Bronchial epithelial cell (primary cell): ENCODE results near the gene WARS2. TPM values are rescaled to one million over a fixed set of nuclear protein-coding genes. Genes with fewer than 3 reads are reported as not detected.

Experiments
- DNase-seq: peaks from one replicate; pipeline ENCODE4 v3.0.0-alpha.2; 2010; ENCODE audit warnings: low read depth
- FAIRE-seq: peaks from 2 replicates; lab custom pipeline; 2011; peaks lifted over from hg19 to GRCh38; lab: Jason Lieb, UNC
- H3K27me3 ChIP-seq: 2 replicates; pipeline ENCODE4 v1.5.1; 2011; ENCODE audit warnings: low read length; ENCODE audit not compliant: control insufficient read depth, insufficient read depth
- H3K36me3 ChIP-seq: 2 replicates; pipeline ENCODE4 v1.5.1; 2011; ENCODE audit warnings: low read length; ENCODE audit not compliant: control insufficient read depth, insufficient read depth
- H3K4me3 ChIP-seq: 2 replicates; pipeline ENCODE4 v1.5.1; 2011; ENCODE audit warnings: mild to moderate bottlenecking, low read depth, low read length, control low read depth
- total RNA-seq: library from RNA; depleted of rRNA; stranded (reverse); fragments of >200 nt; gene quantifications from 2 replicates; pipeline ENCODE4 v1.2.1, GENCODE V29; 2014
- TF ChIP-seq, protein P1 (sequence below): IDR thresholded peaks from 2 replicates; pipeline ENCODE4 v1.5.1; 2011; ENCODE audit warnings: mild to moderate bottlenecking, moderate library complexity, low read length, control low read depth, inconsistent platforms; ENCODE audit not compliant: insufficient read depth, severe bottlenecking

WARS2 gene
- total RNA-seq, 1 donor from 2014 or later = 15.3 TPM

DNA sequence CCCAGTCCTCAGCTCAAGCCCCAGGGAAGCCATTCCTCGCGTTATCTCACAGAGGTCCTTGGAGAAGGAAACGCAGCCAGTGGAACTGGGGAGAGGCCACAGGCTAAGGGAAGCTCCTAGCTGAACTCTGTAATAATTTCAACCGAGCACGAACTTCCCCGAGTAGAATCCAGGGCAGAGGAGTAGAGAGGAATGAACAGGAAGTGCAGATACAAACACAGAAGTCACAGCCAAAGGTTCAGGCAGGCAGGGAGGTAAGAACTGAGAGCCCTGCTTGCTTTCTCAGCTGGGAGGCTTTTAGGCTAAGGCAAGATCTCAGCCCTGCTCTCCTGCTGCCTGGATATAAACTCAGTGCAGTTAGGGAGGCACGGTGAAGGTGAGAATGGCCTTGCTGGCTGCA, 23.7 kb downstream of the WARS2 start:
- no peak for FAIRE-seq
- H3K36me3 ChIP-seq = no peaks in the 10 kb centered on the region

DNA sequence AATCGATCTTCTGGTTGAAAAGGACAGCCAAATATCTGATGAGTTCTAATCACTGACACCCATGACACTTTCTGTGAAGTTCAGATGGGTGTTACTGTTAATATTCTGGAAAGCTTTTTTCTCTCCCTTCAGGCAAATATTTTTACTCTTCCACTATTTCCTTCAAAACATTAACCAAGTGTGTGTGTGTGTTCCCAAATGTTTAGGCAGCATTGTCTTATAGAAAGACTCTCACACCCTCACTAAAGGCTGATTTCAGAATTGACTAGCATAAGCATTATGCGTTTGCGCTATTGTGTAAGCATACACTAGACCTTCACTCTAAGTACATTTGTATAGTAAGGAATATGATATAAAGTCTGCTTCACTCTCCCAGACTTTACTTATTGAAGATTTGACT, 24.7 kb downstream of the WARS2 start:
- TF ChIP-seq, protein P1, sequence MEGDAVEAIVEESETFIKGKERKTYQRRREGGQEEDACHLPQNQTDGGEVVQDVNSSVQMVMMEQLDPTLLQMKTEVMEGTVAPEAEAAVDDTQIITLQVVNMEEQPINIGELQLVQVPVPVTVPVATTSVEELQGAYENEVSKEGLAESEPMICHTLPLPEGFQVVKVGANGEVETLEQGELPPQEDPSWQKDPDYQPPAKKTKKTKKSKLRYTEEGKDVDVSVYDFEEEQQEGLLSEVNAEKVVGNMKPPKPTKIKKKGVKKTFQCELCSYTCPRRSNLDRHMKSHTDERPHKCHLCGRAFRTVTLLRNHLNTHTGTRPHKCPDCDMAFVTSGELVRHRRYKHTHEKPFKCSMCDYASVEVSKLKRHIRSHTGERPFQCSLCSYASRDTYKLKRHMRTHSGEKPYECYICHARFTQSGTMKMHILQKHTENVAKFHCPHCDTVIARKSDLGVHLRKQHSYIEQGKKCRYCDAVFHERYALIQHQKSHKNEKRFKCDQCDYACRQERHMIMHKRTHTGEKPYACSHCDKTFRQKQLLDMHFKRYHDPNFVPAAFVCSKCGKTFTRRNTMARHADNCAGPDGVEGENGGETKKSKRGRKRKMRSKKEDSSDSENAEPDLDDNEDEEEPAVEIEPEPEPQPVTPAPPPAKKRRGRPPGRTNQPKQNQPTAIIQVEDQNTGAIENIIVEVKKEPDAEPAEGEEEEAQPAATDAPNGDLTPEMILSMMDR = no peak
- Histone ChIP-seq H3K27me3 (no peaks in the 10 kb centered on the region), H3K36me3 (no peaks in the 10 kb centered on the region), H3K4me3 (no peak overlapping the region)
- DNase-seq (no peak), FAIRE-seq (no peak)

More for the DNA sequence above, 23.7 kb downstream of the WARS2 start:
- no peak for DNase-seq
- H3K4me3 ChIP-seq = no peak overlapping the region
- TF ChIP-seq, protein P1 = no peak
- no peaks in the 10 kb centered on the region for H3K27me3 ChIP-seq

DNA sequence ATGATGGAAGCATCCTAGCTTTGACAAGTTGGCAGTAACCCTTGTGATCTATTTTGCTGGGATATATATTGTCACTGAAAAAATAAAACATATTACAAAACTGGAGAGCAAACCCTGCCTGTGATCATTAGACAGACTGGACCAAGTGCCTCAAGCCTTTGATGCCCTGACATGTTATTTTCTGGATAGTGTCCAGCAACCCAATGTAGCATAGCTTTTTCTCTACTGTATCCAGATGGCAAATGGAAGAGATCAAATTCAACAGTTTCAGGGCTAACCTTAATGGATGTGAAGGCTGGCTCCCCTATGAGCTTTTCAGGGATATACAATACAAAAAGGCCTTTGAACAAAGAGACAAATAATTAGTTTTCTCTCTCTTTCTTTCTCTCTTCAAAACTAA, 25.1 kb downstream of the WARS2 start:
- Histone ChIP-seq H3K4me3 (no peak overlapping the region), H3K27me3 (no peaks in the 10 kb centered on the region), H3K36me3 (no peaks in the 10 kb centered on the region)
- no peak for DNase-seq
- TF ChIP-seq, protein P1 = no peak
- no peak for FAIRE-seq

DNA sequence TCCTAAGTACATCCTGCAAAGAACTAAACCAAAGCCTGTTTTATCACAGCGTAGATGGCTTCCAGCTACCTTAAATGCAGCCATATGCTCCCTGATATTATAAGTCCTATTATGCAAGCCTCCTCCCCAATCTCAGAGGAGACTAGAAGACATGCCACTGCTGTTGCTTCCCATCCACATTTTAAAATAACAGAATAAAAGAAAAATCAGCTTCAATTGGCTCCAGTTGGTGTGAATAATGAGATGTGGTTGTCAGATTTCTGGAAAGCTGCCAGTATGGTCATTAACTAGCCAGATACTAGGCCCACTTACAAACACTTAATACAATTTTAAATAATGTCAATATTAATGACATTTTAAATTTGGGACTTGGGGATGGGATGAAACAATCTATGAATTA, 25.7 kb downstream of the WARS2 start:
- Histone ChIP-seq H3K27me3 (no peaks in the 10 kb centered on the region), H3K4me3 (no peak overlapping the region), H3K36me3 (no peaks in the 10 kb centered on the region)
- TF ChIP-seq, protein P1 = no peak
- FAIRE-seq = no peak
- DNase-seq = no peak

DNA sequence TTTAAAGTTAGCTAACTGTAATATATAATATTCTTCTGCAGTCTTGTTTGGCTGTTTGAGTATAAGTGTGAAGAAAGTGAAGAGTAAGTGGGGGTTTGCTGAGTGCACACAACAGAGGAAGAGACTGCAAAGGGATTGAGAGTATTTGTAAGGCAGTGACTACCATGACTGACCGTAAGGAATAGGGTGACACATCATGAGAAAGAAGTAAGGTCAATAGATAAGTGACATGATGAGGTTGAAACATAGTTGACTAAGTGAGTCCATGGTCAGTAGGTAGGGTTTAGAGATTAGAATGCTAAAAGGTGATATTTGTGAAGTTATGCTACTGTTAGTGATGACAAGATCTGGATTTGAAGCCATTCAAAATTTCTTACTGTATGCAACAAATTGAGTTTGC, 27.7 kb downstream of the WARS2 start:
- TF ChIP-seq, protein P1 = no peak
- no peak overlapping the region for H3K4me3 ChIP-seq
- H3K27me3 ChIP-seq = no peaks in the 10 kb centered on the region
- DNase-seq (peak; percentile 20), FAIRE-seq (no peak)
- no peaks in the 10 kb centered on the region for H3K36me3 ChIP-seq

DNA sequence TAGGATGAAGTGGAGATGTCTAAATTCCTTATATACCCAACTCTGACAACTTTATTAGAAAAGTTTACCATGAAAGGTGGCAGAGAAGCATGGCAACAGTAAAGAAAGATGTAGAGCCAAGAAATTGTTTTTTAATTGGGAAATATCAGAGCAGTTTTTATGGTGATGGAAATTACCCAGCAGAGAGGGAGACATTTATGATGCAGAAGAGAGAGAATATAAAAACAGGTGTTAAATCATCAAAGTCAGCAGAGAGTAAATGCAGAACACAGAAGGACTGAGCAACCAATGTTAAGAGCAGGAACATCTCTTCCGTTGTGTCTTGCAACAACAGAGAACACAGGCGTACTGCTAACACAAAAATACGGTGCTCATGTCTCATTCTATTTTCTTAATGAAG, 28.2 kb downstream of the WARS2 start:
- Histone ChIP-seq H3K27me3 (no peaks in the 10 kb centered on the region), H3K4me3 (no peak overlapping the region), H3K36me3 (no peaks in the 10 kb centered on the region)
- DNase-seq (no peak), FAIRE-seq (no peak)
- TF ChIP-seq, protein P1 = no peak
